ENCODE data around the gene CAMTA1.

CAMTA1 gene

DNA sequence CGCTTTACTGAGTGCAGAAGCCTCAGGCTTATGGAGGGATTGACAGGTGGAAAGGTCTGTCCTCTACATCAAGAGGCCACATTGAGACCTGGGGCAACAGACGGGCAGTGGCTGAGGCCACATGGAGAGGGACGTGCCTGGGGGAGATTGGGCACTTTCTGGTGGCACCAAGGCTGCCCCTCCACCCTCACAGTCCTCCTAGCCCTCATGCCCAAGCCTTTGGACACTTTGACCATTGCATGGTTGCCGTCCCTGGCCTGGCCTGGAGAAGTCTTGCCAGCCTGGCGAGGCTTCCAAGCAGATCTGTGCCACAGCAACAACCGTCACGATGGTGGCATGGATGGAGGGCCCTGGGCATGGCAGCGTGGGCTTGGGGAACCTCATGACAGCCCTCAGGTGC lies 793.8 kb downstream of the CAMTA1 start:
- no peak overlapping the region for H3K27ac ChIP-seq (ENCODE audit: extremely low read depth, low read depth, low read length)
- no peaks in the 10 kb centered on the region for H3K9me3 ChIP-seq (ENCODE audit: control insufficient read depth, insufficient read depth, low read depth, low read length)
- no peaks in the 10 kb centered on the region for H3K36me3 ChIP-seq (ENCODE audit: control insufficient read depth in 2 of 2, insufficient read depth in 1 of 2, low read length in 2 of 2)
- H3K4me3 ChIP-seq (ENCODE audit: low read depth, low read length) = no peak overlapping the region
- H3K4me1 ChIP-seq (ENCODE audit: control insufficient read depth, insufficient read depth, low read length) = no peaks in the 10 kb centered on the region
- ChIA-PET POLR2A (no interaction called here), CTCF (no interaction called here)
- TF ChIP-seq ZBTB8A (tag by site-specific recombination; IDR thresholded peaks at IDR 0.05) (no peak), ZFP37 (tag by site-specific recombination; IDR thresholded peaks at IDR 0.05) (no peak), ZNF629 (tag by site-specific recombination; IDR thresholded peaks at IDR 0.05) (no peak), FEZF1 (tag by site-specific recombination; IDR thresholded peaks at IDR 0.05) (no peak), ZNF239 (tag by site-specific recombination; IDR thresholded peaks at IDR 0.05) (no peak), ZNF530 (tag by site-specific recombination; IDR thresholded peaks at IDR 0.05; ENCODE audit: low read depth) (no peak), ZFP69B (tag by site-specific recombination; IDR thresholded peaks at IDR 0.05) (no peak), ZNF394 (tag by site-specific recombination; IDR thresholded peaks at IDR 0.05; ENCODE audit: borderline replicate concordance) (no peak), ZNF555 (tag by site-specific recombination; conservative IDR thresholded peaks at IDR 0.05) (no peak), ZNF777 (tag by site-specific recombination; IDR thresholded peaks at IDR 0.05; ENCODE audit: borderline replicate concordance) (no peak), KLF17 (tag by site-specific recombination; IDR thresholded peaks at IDR 0.05) (no peak), ZSCAN23 (tag by site-specific recombination; IDR thresholded peaks at IDR 0.05) (no peak), HOXC10 (CRISPR knock-in tag; IDR thresholded peaks at IDR 0.05) (no peak), GFI1B (tag by site-specific recombination; IDR thresholded peaks at IDR 0.05) (no peak), ZNF660 (tag by site-specific recombination; IDR thresholded peaks at IDR 0.05) (no peak), ZNF223 (tag by site-specific recombination; IDR thresholded peaks at IDR 0.05) (no peak)
- TF ChIP-seq, protein P1, sequence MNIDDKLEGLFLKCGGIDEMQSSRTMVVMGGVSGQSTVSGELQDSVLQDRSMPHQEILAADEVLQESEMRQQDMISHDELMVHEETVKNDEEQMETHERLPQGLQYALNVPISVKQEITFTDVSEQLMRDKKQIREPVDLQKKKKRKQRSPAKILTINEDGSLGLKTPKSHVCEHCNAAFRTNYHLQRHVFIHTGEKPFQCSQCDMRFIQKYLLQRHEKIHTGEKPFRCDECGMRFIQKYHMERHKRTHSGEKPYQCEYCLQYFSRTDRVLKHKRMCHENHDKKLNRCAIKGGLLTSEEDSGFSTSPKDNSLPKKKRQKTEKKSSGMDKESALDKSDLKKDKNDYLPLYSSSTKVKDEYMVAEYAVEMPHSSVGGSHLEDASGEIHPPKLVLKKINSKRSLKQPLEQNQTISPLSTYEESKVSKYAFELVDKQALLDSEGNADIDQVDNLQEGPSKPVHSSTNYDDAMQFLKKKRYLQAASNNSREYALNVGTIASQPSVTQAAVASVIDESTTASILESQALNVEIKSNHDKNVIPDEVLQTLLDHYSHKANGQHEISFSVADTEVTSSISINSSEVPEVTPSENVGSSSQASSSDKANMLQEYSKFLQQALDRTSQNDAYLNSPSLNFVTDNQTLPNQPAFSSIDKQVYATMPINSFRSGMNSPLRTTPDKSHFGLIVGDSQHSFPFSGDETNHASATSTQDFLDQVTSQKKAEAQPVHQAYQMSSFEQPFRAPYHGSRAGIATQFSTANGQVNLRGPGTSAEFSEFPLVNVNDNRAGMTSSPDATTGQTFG (tag by site-specific recombination; IDR thresholded peaks at IDR 0.05; ENCODE audit: borderline replicate concordance) = no peak

- ChIA-PET CTCF (interaction anchor here (0.6 kb wide), 1 partner anchor 67 kb away, joined by 3 read pairs; no protein-coding TSS in a partner anchor), POLR2A (no interaction called here)
- Histone ChIP-seq H3K36me3 (ENCODE audit: control insufficient read depth in 2 of 2, insufficient read depth in 1 of 2, low read length in 2 of 2) (no peaks in the 10 kb centered on the region), H3K4me1 (ENCODE audit: control insufficient read depth, insufficient read depth, low read length) (no peaks in the 10 kb centered on the region), H3K4me3 (ENCODE audit: low read depth, low read length) (no peak overlapping the region), H3K9me3 (ENCODE audit: control insufficient read depth, insufficient read depth, low read depth, low read length) (no peaks in the 10 kb centered on the region), H3K27ac (ENCODE audit: extremely low read depth, low read depth, low read length) (no peak overlapping the region)
- TF ChIP-seq ZNF791 (tag by site-specific recombination; IDR thresholded peaks at IDR 0.05) = no peak
Observed at GRCh38 chr1:7579831-7580804, 794.9 kb downstream of the CAMTA1 start.

Measured in HEK293 (cell line).